Transverse colon (tissue), 4 donors: Measurements from ENCODE around the gene TMEM119. TPM values are rescaled to one million over a fixed set of nuclear protein-coding genes. Genes with fewer than 3 reads are reported as not detected.
"Not testable (repeated sequence)": the region's sequence is repeated elsewhere in the genome, so short reads cannot be mapped to it uniquely, and the experiment has no call there.

Source experiments
- DNase-seq: peaks from one replicate; pipeline ENCODE4 v3.0.0-alpha.2; 2019
- H3K27ac ChIP-seq, 4 donors: fragments of 200-600 bp; sonication (generic); 2 replicates each; pipeline ENCODE4 v1.5.1; 2016 to 2018; ENCODE audit warnings: inconsistent platforms in 4 of 4
- H3K27me3 ChIP-seq: fragments of 200-600 bp; sonication (generic); 2 replicates; pipeline ENCODE4 v1.5.1; 2017; ENCODE audit warnings: inconsistent platforms
- H3K36me3 ChIP-seq, 4 donors: fragments of 200-600 bp; sonication (generic); 2 replicates each; pipeline ENCODE4 v1.5.1; 2017 to 2019; ENCODE audit warnings: inconsistent platforms in 4 of 4
- H3K4me1 ChIP-seq, 4 donors: fragments of 200-600 bp; sonication (generic); 2 replicates each; pipeline ENCODE4 v1.5.1; 2017 to 2020; ENCODE audit warnings: inconsistent platforms in 4 of 4
- H3K4me3 ChIP-seq, 4 donors: fragments of 200-600 bp; sonication (generic); 1 replicate in 1 of 4; 2 replicates in 3 of 4; pipeline versions ENCODE4 v1.5.1 to v1.6.1; 2017 to 2019; ENCODE audit warnings: inconsistent platforms in 4 of 4
- H3K9me3 ChIP-seq, 2 donors: fragments of 200-600 bp; sonication (generic); 2 replicates each; pipeline ENCODE4 v1.5.1; 2017 to 2019; ENCODE audit warnings: inconsistent platforms in 2 of 2
- EP300 ChIP-seq: sonication (generic); formaldehyde crosslinking; IDR thresholded peaks from one replicate; pipeline ENCODE4 v1.6.1; 2017; ENCODE audit warnings: antibody characterized with exemption, low read depth
- POLR2A ChIP-seq: fragments of 450-650 bp; IDR thresholded peaks from one replicate; pipeline ENCODE4 v1.6.1; 2016; ENCODE audit warnings: antibody characterized with exemption, mild to moderate bottlenecking, moderate library complexity
- POLR2AphosphoS5 ChIP-seq, 3 donors: sonication (generic); formaldehyde crosslinking; IDR thresholded peaks; one replicate each; pipeline ENCODE4 v1.6.1; 2016; ENCODE audit warnings: antibody characterized with exemption in 3 of 3
- WGBS, 2 donors: methylation state at CpG; one replicate each; pipeline ENCODE4 v1.1.5; 2018; ENCODE audit warnings: low coverage in 1 of 2; 5-methylcytosine and 5-hydroxymethylcytosine counted together
- in situ Hi-C, 4 donors: fragments of 200-750 bp; cut with MboI; loops; one replicate each; pipeline versions ENCODE4 v1.15.0 to v1.15.1; 2017; ENCODE audit warnings: low sequenced_read_pairs in 3 of 4, low pct_ligation_motif_present in 1 of 4, low pct_unique_long_range_greater_than_20kb in 1 of 4
- intact Hi-C: fragments of 100-400 bp; cut with DNase I; formaldehyde crosslinking; loops from one replicate; pipeline ENCODE4 v1.15.1; 2023; ENCODE audit warnings: low total_unique reads
- total RNA-seq, 4 donors: library from RNA; depleted of rRNA; stranded (reverse); fragments of >200 nt; gene quantifications; one replicate each; pipeline ENCODE4 v1.1.0, GENCODE V29; 2016
- TF ChIP-seq, protein P1 (sequence below), 5 experiments: fragments of 200-600 bp in 3 of 5; fragments of 450-650 bp in 2 of 5; sonication (generic) in 3 of 5; IDR thresholded peaks; 1 replicate in 2 of 5; 2 replicates in 3 of 5; pipeline ENCODE4 v1.5.1; 2016 to 2017; ENCODE audit warnings: antibody characterized with exemption in 5 of 5, inconsistent platforms in 3 of 5, mild to moderate bottlenecking in 2 of 5, moderate library complexity in 1 of 5

Gene TMEM119
- total RNA-seq, 4 donors from 2014 or later, result 3.3 to 18.3 (median 9.7) TPM

GRCh38 chr12:108577458-108577857, 20.4 kb downstream of the TMEM119 start:
- intact Hi-C loops (no loop called here), in situ Hi-C loops (no loop called here)
- no peak for DNase-seq
- no peaks in the 10 kb centered on the region for H3K36me3 ChIP-seq
- H3K9me3 ChIP-seq, result no peaks in the 10 kb centered on the region
- TF ChIP-seq POLR2A (no peak), POLR2AphosphoS5 (IDR thresholded peaks at IDR 0.05) (no peak), EP300 (no peak)
- TF ChIP-seq, protein P1, sequence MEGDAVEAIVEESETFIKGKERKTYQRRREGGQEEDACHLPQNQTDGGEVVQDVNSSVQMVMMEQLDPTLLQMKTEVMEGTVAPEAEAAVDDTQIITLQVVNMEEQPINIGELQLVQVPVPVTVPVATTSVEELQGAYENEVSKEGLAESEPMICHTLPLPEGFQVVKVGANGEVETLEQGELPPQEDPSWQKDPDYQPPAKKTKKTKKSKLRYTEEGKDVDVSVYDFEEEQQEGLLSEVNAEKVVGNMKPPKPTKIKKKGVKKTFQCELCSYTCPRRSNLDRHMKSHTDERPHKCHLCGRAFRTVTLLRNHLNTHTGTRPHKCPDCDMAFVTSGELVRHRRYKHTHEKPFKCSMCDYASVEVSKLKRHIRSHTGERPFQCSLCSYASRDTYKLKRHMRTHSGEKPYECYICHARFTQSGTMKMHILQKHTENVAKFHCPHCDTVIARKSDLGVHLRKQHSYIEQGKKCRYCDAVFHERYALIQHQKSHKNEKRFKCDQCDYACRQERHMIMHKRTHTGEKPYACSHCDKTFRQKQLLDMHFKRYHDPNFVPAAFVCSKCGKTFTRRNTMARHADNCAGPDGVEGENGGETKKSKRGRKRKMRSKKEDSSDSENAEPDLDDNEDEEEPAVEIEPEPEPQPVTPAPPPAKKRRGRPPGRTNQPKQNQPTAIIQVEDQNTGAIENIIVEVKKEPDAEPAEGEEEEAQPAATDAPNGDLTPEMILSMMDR (IDR thresholded peaks at IDR 0.05), result no peak
- no peak overlapping the region for H3K27ac ChIP-seq
- H3K27me3 ChIP-seq, result no peaks in the 10 kb centered on the region
- H3K4me3 ChIP-seq, result no peak overlapping the region
- H3K4me1 ChIP-seq, result peaks cover 3 to 13% (median 5%) of the 10 kb centered on the region in 4 donors

- Histone ChIP-seq H3K4me3 (no peak overlapping the region), H3K4me1 (peaks cover 3 to 17% (median 6%) of the 10 kb centered on the region in 4 donors), H3K27me3 (no peaks in the 10 kb centered on the region), H3K36me3 (no peaks in the 10 kb centered on the region), H3K27ac (no peak overlapping the region), H3K9me3 (no peaks in the 10 kb centered on the region)
- in situ Hi-C loops, result no loop called here
- TF ChIP-seq, protein P1 (IDR thresholded peaks at IDR 0.05), result no peak
- no peak for TF ChIP-seq EP300
- TF ChIP-seq POLR2AphosphoS5 (IDR thresholded peaks at IDR 0.05), result no peak
- no peak for TF ChIP-seq POLR2A
- DNase-seq, result peak; percentile 5
- intact Hi-C loops, result no loop called here
- 74 to 80% methylated on average over 1 to 6 of the region's 6 CpGs for WGBS, 2 donors
Observed at GRCh38 chr12:108576660-108577234, 21.1 kb downstream of the TMEM119 start.

GRCh38 chr12:108575199-108575912, 22.5 kb downstream of the TMEM119 start:
- in situ Hi-C loops (no loop called here), intact Hi-C loops (no loop called here)
- 83 to 93% methylated on average over 3 to 9 of the region's 9 CpGs for WGBS, 2 donors
- H3K4me3 ChIP-seq, result no peak overlapping the region
- no peaks in the 10 kb centered on the region for H3K36me3 ChIP-seq
- TF ChIP-seq, protein P1 (IDR thresholded peaks at IDR 0.05), result no peak
- TF ChIP-seq POLR2AphosphoS5 (IDR thresholded peaks at IDR 0.05) (no peak), EP300 (no peak), POLR2A (no peak)
- peak; percentile 1 for DNase-seq
- no peak overlapping the region for H3K27ac ChIP-seq
- peaks cover 3 to 17% (median 6%) of the 10 kb centered on the region in 4 donors for H3K4me1 ChIP-seq
- H3K27me3 ChIP-seq, result no peaks in the 10 kb centered on the region
- no peaks in the 10 kb centered on the region for H3K9me3 ChIP-seq

GRCh38 chr12:108574276-108574675, 23.6 kb downstream of the TMEM119 start:
- WGBS, 2 donors, result 100% methylated on average over 1 of the region's 1 CpG; no CpG with 5 or more reads in 1 of the 2 donors

More at GRCh38 chr12:108574276-108574675, 23.6 kb downstream of the TMEM119 start:
- DNase-seq, H3K27me3 ChIP-seq, intact Hi-C loops, H3K27ac ChIP-seq, H3K9me3 ChIP-seq, H3K36me3 ChIP-seq, H3K4me3 ChIP-seq: not testable (repeated sequence)
- in situ Hi-C loops, result loop anchor here in 3 of 4 donors (5.0 to 25.0 kb wide), 2 partner anchors 38 to 513 kb away; partner anchors contain the start of genes ALKBH2 (in 2 of the 3) and UNG (in 2 of the 3)
- peaks cover 3 to 17% (median 6%) of the 10 kb centered on the region in 4 donors for H3K4me1 ChIP-seq
